SH-SY5Y (cell line): ENCODE results near the gene SCEL.

ENCODE experiments used
- GATA2 ChIP-seq: IDR thresholded peaks from 2 replicates; pipeline ENCODE4 v1.6.1; 2011; ENCODE audit warnings: mild to moderate bottlenecking, low read depth, low read length
- GATA3 ChIP-seq: IDR thresholded peaks from 2 replicates; pipeline ENCODE4 v1.6.1; 2011; ENCODE audit warnings: low read depth, mild to moderate bottlenecking, low read length, moderate library complexity

- TF ChIP-seq GATA2 (no peak), GATA3 (no peak)
Measured at GRCh38 chr13:77554069-77554468, 18.6 kb downstream of the SCEL start.
